Measurements from ENCODE around the gene TBX4. TPM values are rescaled to one million over a fixed set of nuclear protein-coding genes. Genes with fewer than 3 reads are reported as not detected.

Gene TBX4
- total RNA-seq, 1 experiment from 2014 or later, result not detected

GRCh38 chr17:61408151-61409041 lies 43.8 kb upstream of the TBX4 start:
- Histone ChIP-seq H4K5ac (ENCODE audit: insufficient read length, low read depth, low read length) (no peak overlapping the region), H2BK5ac (ENCODE audit: insufficient read length, low read length) (no peak overlapping the region), H4K91ac (ENCODE audit: insufficient read length, low read depth, low read length) (no peak overlapping the region), H3K23ac (ENCODE audit: insufficient read length, low read depth, low read length) (no peak overlapping the region), H2BK20ac (ENCODE audit: low read depth, low read length, poor library complexity, severe bottlenecking) (no peak overlapping the region), H2BK12ac (ENCODE audit: insufficient read length, low read depth, low read length) (no peak overlapping the region), H3T11ph (ENCODE audit: low read length) (no peak overlapping the region), H2AFZ (ENCODE audit: low read length) (no peak overlapping the region), H3K27ac (ENCODE audit: insufficient read length, low read depth, low read length) (no peak overlapping the region), H3K4me2 (ENCODE audit: insufficient read depth, insufficient read length, low read length) (no peak overlapping the region), H3K4ac (ENCODE audit: low read depth, low read length) (no peak overlapping the region), H3K9ac (ENCODE audit: extremely low read depth, insufficient read length, low read length) (no peak overlapping the region), H2AK5ac (ENCODE audit: insufficient read length, low read length) (no peak overlapping the region), H2BK15ac (ENCODE audit: low read depth, low read length) (no peak overlapping the region), H2BK120ac (ENCODE audit: low read depth, low read length, poor library complexity, severe bottlenecking) (no peak overlapping the region), H3K27me3 (ENCODE audit: insufficient read depth, low read length) (peaks cover 80% of the 10 kb centered on the region), H3K79me1 (ENCODE audit: insufficient read depth, low read depth, low read length, poor library complexity, severe bottlenecking) (no peaks in the 10 kb centered on the region), H4K20me1 (ENCODE audit: control insufficient read depth, insufficient read depth, insufficient read length) (peaks cover 2% of the 10 kb centered on the region), H3K14ac (ENCODE audit: insufficient read depth, low read length) (no peak overlapping the region), H3K18ac (ENCODE audit: insufficient read length, low read depth, low read length) (no peak overlapping the region), H3K56ac (ENCODE audit: insufficient read length, low read depth, low read length) (no peak overlapping the region), H3K4me1 (ENCODE audit: insufficient read depth, low read length) (peaks cover 2% of the 10 kb centered on the region; the same call in 1 of the 2 replicates), H3K23me2 (ENCODE audit: insufficient read length, low read depth, low read length, poor library complexity, severe bottlenecking) (peaks cover 21% of the 10 kb centered on the region), H3K9me3 (ENCODE audit: control insufficient read depth, low read depth, low read length) (no peaks in the 10 kb centered on the region), H3K79me2 (ENCODE audit: insufficient read depth, low read length) (no peaks in the 10 kb centered on the region), H4K8ac (replicated peaks; ENCODE audit: insufficient read length, low read depth, low read length) (no peak overlapping the region)
- no peak for TF ChIP-seq CTCF (conservative IDR thresholded peaks at IDR 0.05)
- no peaks in the 10 kb centered on the region; a peak in 1 of 7 replicates for H3K36me3 Mint-ChIP-seq (ENCODE audit: insufficient read depth in 1 of 3, low read depth in 3 of 3)
- H3K27me3 Mint-ChIP-seq (ENCODE audit: low read depth), result peaks cover 87% of the 10 kb centered on the region
- peak overlapping the region; percentile 9 to 70; a peak in 4 of 5 replicates for H3K4me3 Mint-ChIP-seq
- H3K4me1 Mint-ChIP-seq, result peaks cover 15 to 24% of the 10 kb centered on the region in 2 experiments
- H3K9me3 Mint-ChIP-seq, result no peaks in the 10 kb centered on the region; a peak in 2 of 5 replicates
- peak; percentile 48 for DNase-seq
- WGBS (ENCODE audit: extremely low coverage, insufficient read length, low lambda C conversion rate), result no CpG with 5 or more reads among the region's 41 CpGs
- no peak overlapping the region for H3K27ac Mint-ChIP-seq

Data from H9 (cell line).